ENCODE results near the gene TBX5. TPM values are rescaled to one million over a fixed set of nuclear protein-coding genes. Genes with fewer than 3 reads are reported as not detected.

TBX5 gene
- total RNA-seq, 1 experiment from 2014 or later: not detected

GRCh38 chr12:114313910-114314309, 92.0 kb downstream of the TBX5 start:
- CTCF ChIA-PET: no interaction called here

GRCh38 chr12:114311974-114312373, 94.0 kb downstream of the TBX5 start:
- no peak overlapping the region for H3K27ac Mint-ChIP-seq (ENCODE audit: unreplicated experiment)
- intact Hi-C loops (cut with micrococcal nuclease; ENCODE audit: unreplicated experiment): no loop called here
- H3K4me3 Mint-ChIP-seq (ENCODE audit: low read depth, unreplicated experiment): no peak overlapping the region
- peaks cover 14% of the 10 kb centered on the region for H3K9me3 Mint-ChIP-seq (ENCODE audit: low read depth, unreplicated experiment)
- BruUV-seq (replicated peaks): no TSS peak
- CTCF ChIA-PET: no interaction called here
- DNase-seq: no peak
- H3K27me3 Mint-ChIP-seq (ENCODE audit: unreplicated experiment): no peaks in the 10 kb centered on the region
- no peaks in the 10 kb centered on the region for H3K36me3 Mint-ChIP-seq (ENCODE audit: insufficient read depth, unreplicated experiment)
- H3K4me1 Mint-ChIP-seq (ENCODE audit: low read depth, unreplicated experiment): no peaks in the 10 kb centered on the region
- TF ChIP-seq CTCF (IDR thresholded peaks at IDR 0.05; ENCODE audit: unreplicated experiment): no peak

More at GRCh38 chr12:114313910-114314309, 92.0 kb downstream of the TBX5 start:
- H3K4me1 Mint-ChIP-seq (ENCODE audit: low read depth, unreplicated experiment): no peaks in the 10 kb centered on the region
- no peak overlapping the region for H3K27ac Mint-ChIP-seq (ENCODE audit: unreplicated experiment)
- intact Hi-C loops (cut with micrococcal nuclease; ENCODE audit: unreplicated experiment): no loop called here
- peaks cover 8% of the 10 kb centered on the region for H3K9me3 Mint-ChIP-seq (ENCODE audit: low read depth, unreplicated experiment)
- TF ChIP-seq CTCF (IDR thresholded peaks at IDR 0.05; ENCODE audit: unreplicated experiment): no peak
- H3K36me3 Mint-ChIP-seq (ENCODE audit: insufficient read depth, unreplicated experiment): no peaks in the 10 kb centered on the region
- H3K4me3 Mint-ChIP-seq (ENCODE audit: low read depth, unreplicated experiment): no peak overlapping the region
- BruUV-seq (replicated peaks): no TSS peak
- H3K27me3 Mint-ChIP-seq (ENCODE audit: unreplicated experiment): no peaks in the 10 kb centered on the region
- DNase-seq: no peak

GRCh38 chr12:114306646-114307045, 99.3 kb downstream of the TBX5 start:
- H3K27me3 Mint-ChIP-seq (ENCODE audit: unreplicated experiment): no peaks in the 10 kb centered on the region
- no TSS peak for BruUV-seq (replicated peaks)
- CTCF ChIA-PET: no interaction called here
- intact Hi-C loops (cut with micrococcal nuclease; ENCODE audit: unreplicated experiment): no loop called here
- peaks cover 19% of the 10 kb centered on the region for H3K9me3 Mint-ChIP-seq (ENCODE audit: low read depth, unreplicated experiment)
- no peak for DNase-seq
- no peaks in the 10 kb centered on the region for H3K36me3 Mint-ChIP-seq (ENCODE audit: insufficient read depth, unreplicated experiment)
- no peak for TF ChIP-seq CTCF (IDR thresholded peaks at IDR 0.05; ENCODE audit: unreplicated experiment)
- no peak overlapping the region for H3K27ac Mint-ChIP-seq (ENCODE audit: unreplicated experiment)
- H3K4me1 Mint-ChIP-seq (ENCODE audit: low read depth, unreplicated experiment): no peaks in the 10 kb centered on the region
- H3K4me3 Mint-ChIP-seq (ENCODE audit: low read depth, unreplicated experiment): no peak overlapping the region

- CTCF ChIA-PET: no interaction called here
- Mint-ChIP-seq H3K27me3 (ENCODE audit: unreplicated experiment) (no peaks in the 10 kb centered on the region), H3K36me3 (ENCODE audit: insufficient read depth, unreplicated experiment) (no peaks in the 10 kb centered on the region), H3K4me1 (ENCODE audit: low read depth, unreplicated experiment) (no peaks in the 10 kb centered on the region), H3K4me3 (ENCODE audit: low read depth, unreplicated experiment) (no peak overlapping the region), H3K9me3 (ENCODE audit: low read depth, unreplicated experiment) (peaks cover 20% of the 10 kb centered on the region), H3K27ac (ENCODE audit: unreplicated experiment) (no peak overlapping the region)
- BruUV-seq (replicated peaks): no TSS peak
- intact Hi-C loops (cut with micrococcal nuclease; ENCODE audit: unreplicated experiment): no loop called here
- no peak for DNase-seq
- TF ChIP-seq CTCF (IDR thresholded peaks at IDR 0.05; ENCODE audit: unreplicated experiment): no peak
Measured at GRCh38 chr12:114305446-114305845, 100.5 kb downstream of the TBX5 start.

Measured in Calu3 (cell line).